Upper lobe of left lung (tissue), 4 donors: ENCODE results near the gene LOXL4.

Experiments
- POLR2AphosphoS5 ChIP-seq, 2 donors: sonication (generic); formaldehyde crosslinking; IDR thresholded peaks; one replicate each; pipeline ENCODE4 v1.5.1; 2017; ENCODE audit warnings: antibody characterized with exemption in 2 of 2
- TF ChIP-seq, protein P1 (sequence below), 6 experiments: fragments of 450-650 bp in 4 of 6; fragments of 200-600 bp in 2 of 6; sonication (generic) in 2 of 6; IDR thresholded peaks; one replicate each; pipeline ENCODE4 v1.5.1; 2016 to 2019; ENCODE audit warnings: antibody characterized with exemption in 6 of 6

DNA sequence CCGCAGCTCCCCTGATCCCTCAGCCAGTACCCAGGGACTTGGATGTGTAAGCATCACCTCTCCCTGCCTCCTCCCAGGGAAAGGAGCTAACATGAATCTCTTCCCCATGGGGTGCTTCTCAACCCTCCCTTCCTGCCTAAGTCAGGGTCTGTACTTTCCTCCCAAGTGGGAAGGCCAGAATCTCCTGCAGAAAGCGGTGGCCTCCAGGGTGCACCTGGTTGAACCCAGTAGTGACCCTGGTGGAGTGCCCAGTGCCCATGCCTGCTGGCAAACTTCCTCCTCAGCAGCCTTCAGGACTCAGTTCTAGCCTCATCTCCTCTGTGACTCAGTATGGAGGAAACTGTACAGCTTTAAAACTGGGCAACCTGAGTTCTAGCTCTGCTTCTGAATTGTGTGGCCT lies 2.8 kb upstream of the LOXL4 start:
- TF ChIP-seq, protein P1, sequence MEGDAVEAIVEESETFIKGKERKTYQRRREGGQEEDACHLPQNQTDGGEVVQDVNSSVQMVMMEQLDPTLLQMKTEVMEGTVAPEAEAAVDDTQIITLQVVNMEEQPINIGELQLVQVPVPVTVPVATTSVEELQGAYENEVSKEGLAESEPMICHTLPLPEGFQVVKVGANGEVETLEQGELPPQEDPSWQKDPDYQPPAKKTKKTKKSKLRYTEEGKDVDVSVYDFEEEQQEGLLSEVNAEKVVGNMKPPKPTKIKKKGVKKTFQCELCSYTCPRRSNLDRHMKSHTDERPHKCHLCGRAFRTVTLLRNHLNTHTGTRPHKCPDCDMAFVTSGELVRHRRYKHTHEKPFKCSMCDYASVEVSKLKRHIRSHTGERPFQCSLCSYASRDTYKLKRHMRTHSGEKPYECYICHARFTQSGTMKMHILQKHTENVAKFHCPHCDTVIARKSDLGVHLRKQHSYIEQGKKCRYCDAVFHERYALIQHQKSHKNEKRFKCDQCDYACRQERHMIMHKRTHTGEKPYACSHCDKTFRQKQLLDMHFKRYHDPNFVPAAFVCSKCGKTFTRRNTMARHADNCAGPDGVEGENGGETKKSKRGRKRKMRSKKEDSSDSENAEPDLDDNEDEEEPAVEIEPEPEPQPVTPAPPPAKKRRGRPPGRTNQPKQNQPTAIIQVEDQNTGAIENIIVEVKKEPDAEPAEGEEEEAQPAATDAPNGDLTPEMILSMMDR (IDR thresholded peaks at IDR 0.05) = no peak
- no peak for TF ChIP-seq POLR2AphosphoS5 (IDR thresholded peaks at IDR 0.05)
